H4 (cell line): Measurements from ENCODE around the gene RRP36. TPM values are rescaled to one million over a fixed set of nuclear protein-coding genes. Genes with fewer than 3 reads are reported as not detected.
"Not testable (repeated sequence)": the region's sequence is repeated elsewhere in the genome, so short reads cannot be mapped to it uniquely, and the experiment has no call there.

Source experiments
- DNase-seq: peaks from one replicate; pipeline ENCODE4 v3.0.0-alpha.2; 2015; ENCODE audit warnings: low spot score
- total RNA-seq: library from RNA; depleted of rRNA; stranded (reverse); fragments of >200 nt; shearing (Covaris generic); gene quantifications from 2 replicates; pipeline ENCODE4 v1.2.3, GENCODE V29; 2014

RRP36 gene
- total RNA-seq, 1 experiment from 2014 or later = 204 TPM

DNA sequence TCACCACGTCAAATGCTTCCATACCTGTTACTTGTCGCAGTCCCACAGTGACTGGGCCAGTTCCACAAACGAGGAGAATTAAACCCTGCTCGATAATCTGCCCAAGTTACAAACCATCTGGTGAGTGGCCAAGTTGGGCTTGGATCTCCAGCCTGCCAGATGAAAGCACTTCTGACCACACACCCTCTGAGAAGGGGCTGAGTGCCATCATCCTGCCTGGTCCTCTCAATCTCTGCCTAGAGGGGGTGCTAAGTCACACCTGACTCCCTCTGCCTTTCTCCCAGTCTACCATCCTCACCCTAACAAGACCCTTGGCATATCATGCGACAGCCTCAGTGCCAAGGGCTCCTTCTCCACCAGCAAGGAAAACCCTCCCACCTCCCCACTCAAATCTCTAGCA, 15.8 kb downstream of the RRP36 start:
- DNase-seq = no peak

GRCh38 chr6:43037706-43038105, 16.3 kb downstream of the RRP36 start:
- no peak for DNase-seq

DNA sequence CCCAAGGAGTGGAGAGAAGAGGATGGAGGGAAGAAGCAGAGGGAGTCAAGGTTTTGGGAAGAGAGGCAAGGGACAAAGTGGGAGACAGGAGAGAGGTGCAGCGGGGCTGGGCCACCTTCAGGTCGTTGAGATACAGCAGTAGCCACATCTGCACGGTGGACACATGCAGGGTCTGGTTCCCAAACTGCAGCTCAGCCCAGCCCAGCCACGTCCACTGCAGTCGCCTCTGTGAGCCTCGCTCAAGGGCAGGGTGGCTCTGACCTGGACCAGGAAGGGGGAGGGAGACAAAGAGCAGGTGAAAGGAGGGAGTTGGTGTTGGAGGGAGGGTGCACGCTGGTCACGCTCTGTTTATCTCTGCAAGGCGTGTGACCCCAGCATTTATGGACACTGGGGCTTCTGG, 17.3 kb downstream of the RRP36 start:
- no peak for DNase-seq

- no peak for DNase-seq
Observed at GRCh38 chr6:43040542-43041257, 19.3 kb downstream of the RRP36 start.

- not testable (repeated sequence) for DNase-seq
Observed at GRCh38 chr6:43041475-43041874, 20.1 kb downstream of the RRP36 start.

GRCh38 chr6:43043310-43043709, 21.9 kb downstream of the RRP36 start:
- DNase-seq = no peak

- no peak for DNase-seq
Observed at GRCh38 chr6:43045371-43045930, 24.0 kb downstream of the RRP36 start.

- DNase-seq = no peak
Observed at GRCh38 chr6:43047998-43048397, 26.6 kb downstream of the RRP36 start.

DNA sequence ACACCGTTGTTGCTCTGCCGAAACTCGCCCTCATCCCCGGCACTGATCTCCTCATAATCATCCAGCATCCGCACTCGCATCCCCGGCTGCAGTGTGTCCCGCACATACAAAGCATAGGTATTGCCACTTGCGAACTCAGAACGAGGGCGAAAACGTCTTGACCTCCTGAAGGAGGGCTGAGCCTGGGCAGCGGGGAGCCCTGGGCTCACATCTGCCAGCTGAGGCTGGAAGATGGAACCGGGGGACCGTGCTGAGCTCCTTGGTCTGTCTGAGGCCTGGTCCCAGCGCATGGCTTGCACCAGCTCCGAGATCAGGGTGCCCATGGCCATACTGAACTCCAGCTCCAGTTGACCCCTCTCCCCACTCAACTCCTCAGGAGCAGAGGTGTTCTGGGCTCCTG, 29.6 kb downstream of the RRP36 start:
- DNase-seq = no peak

GRCh38 chr6:43052225-43052841, 30.9 kb downstream of the RRP36 start:
- DNase-seq = no peak

GRCh38 chr6:43052842-43053544, 31.6 kb downstream of the RRP36 start:
- DNase-seq = no peak

DNA sequence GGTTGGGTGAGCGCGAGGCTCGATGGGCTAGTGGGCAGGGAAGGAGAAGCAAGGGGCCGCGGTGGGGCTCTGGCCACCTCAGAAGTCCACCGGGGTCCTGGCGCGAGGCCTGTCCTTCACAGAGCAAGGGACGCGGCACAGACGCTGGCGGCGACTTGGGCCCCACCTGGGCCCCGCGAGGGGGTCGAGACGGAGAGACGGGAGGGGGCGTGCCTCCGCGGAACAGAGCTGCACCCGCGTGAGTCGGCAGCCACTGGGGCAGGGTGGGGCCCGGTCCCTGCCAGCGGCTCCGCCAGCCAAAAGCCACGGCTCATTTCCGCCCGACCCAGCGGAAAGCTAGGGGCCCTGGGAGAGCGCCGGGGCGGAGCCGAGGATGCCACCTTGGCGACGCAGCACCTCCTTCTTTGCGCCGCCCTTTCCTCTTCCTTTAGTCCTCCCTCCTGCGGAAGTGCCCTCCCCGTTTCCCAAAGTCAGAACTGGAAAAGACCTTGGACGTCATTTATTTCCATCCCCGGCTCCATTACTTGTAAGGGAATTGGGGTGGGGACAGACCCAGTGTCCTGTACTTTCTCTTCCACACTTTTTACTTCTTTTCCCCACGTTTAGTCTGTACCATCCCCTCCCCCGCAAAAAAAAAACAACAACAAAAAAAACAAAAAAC, 32.3 kb downstream of the RRP36 start, which contains the start of gene CUL7:
CUL7 (minus strand) TSS at position 307 of the 661 bp plus-strand sequence. CDS start 1,063 bp downstream, outside the sequence.
- DNase-seq = peak; percentile 98

DNA sequence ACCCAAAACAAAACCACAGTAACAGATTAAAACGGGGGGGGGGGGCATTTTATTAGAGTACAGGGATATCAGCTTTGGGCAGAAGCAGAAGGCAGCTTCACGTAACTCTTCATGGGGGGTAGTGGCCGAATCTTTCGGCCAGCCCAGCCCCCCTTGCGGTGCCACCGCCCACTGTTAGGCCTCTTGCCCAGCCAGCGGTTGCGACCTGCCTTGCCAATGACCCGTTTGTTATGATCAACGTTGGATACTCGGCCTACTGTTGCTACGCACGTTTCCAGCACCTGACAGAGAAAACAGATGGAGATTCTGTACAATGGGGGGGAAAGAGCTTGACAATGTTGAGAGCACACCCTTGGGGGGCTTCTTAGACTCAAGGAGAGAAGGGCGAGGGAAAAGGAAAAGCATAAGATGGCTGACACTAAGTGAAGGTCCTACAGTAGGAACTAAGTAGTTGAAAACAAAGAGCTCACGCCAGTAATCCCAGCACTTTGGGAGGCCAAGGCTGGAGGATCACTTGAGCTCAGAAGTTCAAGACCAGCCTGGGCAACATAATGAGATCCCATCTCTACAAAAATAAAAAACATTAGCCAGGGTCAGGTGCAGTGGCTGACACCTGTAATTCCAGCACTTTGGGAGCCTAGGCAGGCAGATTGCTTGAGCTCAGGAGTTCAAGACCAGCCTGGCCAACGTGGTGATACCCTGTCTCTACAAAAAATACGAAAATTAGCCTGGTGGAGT, 33.0 kb downstream of the RRP36 start:
- no peak for DNase-seq

DNA sequence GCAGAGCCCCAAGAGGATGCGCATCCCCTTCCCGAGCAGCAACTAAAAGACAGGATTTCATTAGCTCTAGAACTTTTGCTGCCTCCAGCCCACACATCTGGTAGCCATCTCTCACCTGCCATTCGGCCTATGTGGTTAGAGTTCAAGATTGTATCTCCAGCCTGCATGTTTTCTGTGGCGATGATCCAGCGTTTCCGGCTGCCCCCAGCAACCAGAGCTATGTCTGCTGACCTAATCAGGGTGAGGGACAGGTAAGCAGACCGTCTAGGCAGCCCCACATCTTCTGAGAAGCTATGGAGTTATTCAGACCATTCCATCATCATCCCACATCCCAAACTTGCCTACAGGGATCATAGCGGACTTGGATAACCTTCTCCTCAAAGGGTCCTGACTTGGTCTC, 34.5 kb downstream of the RRP36 start:
- DNase-seq = no peak

GRCh38 chr6:43058531-43058930, 37.1 kb downstream of the RRP36 start:
- DNase-seq = no peak

- peak; percentile 99 for DNase-seq
Observed at GRCh38 chr6:43059168-43060033, 38.0 kb downstream of the RRP36 start, which contains the start of the genes KLC4 and MRPL2. KLC4 (plus strand) TSS chr6:43059631; CDS start chr6:43061336, 1,705 bp downstream. MRPL2 (minus strand) TSS chr6:43059434; CDS start chr6:43059381, 53 bp downstream.

DNA sequence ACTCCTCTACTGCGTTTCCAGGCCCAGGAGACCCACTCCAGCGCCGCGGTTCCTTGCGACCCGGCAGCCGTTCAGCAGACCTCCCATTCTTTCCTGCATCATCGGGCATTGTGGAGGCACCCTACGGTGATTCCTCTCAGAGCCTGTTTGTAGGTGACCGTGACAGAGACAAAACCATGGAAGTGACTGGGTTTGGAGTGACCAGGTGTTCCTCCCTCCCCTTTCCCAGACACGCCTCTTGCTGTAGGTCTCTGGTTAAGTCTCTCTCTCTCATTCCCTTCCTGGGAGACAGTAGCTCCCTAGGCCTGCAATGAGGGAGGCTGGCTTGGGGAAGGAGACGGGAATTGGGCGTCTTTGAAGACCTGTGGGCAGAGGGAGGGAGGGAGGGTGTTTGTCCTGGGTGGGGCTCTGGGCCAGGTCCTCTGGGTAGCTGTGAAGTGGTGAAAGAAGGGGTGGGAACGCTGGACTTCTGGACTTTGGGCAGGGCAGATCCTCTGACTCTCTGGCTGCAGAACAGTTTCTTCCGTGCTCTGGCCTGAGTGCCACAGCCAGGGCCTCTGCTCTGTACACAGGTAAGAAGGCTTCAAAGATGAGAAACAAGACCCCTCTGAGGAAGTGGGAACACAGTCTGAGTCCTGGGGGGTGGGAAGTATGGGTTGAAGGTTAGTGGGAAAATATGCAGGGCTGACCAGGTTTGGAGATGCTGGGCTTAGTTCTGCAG, 38.8 kb downstream of the RRP36 start:
- no peak for DNase-seq

- no peak for DNase-seq
Observed at GRCh38 chr6:43060755-43061633, 39.6 kb downstream of the RRP36 start.
